LNCaP clone FGC (cell line): ENCODE results near the gene TRAF5.

ENCODE experiments used
- DNase-seq: peaks from one replicate; pipeline ENCODE4 v3.0.0-alpha.2; 2011; ENCODE audit warnings: low read depth
- H3K4me3 ChIP-seq: 2 replicates; pipeline ENCODE4 v1.5.1; 2011; ENCODE audit warnings: mild to moderate bottlenecking, low read depth, low read length, control low read depth
- CTCF ChIP-seq: IDR thresholded peaks from 2 replicates; pipeline ENCODE4 v1.5.1; 2012; ENCODE audit warnings: mild to moderate bottlenecking; ENCODE audit not compliant: control insufficient read depth, insufficient read depth; ENCODE audit errors: extremely low read depth

Gene TRAF5

DNA sequence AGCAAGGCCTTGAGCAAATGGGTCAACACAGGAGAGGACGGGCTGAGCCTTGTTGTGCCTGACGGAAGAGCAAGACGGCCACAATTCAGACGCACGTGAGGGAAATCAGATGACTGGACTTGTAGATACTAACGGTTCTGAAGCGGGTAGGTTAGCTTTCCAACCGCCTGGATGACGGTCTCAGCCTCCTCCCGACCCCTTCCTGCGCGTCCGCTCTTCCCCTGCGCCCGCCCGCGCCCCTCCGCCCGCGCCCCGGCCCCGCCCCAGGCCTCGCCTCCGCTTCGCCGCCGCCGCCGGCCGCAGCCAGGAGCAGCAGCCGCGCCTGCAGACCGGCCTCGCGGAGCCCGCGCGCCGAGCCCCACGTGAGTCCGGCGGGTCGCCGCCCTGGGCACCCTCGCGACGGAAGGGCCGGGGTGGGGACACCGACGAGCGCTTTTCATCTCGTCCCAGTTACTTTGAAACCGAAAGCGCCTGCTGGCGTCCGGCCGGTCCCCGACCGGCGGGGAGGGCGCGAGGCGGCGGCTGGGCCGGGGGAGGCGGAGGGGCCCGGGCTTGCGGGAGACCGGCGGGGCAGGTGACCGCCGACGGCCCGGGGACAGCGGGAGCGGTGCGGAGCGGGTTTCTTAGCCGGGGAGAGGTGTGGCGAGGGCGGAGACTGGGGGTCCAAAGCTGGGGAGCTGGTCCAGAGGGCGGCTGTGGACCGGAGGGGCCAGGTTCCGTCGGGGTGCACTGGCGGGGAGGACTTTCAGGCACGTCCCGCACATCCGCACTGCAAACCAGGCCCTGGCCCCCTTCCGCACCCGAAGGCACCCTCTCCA, at the start of gene TRAF5:
Gene TRAF5, plus strand, starts transcription at position 306 of the 818 bp plus-strand sequence. CDS start 26,407 bp downstream, outside the sequence.
- TF ChIP-seq CTCF: no peak
- no peak for DNase-seq
- peak within 1 kb of the TSS; percentile 42 for H3K4me3 ChIP-seq

GRCh38 chr1:211279340-211279739, 47.3 kb upstream of the TRAF5 start:
- no peak overlapping the region for H3K4me3 ChIP-seq
- no peak for TF ChIP-seq CTCF
- no peak for DNase-seq

DNA sequence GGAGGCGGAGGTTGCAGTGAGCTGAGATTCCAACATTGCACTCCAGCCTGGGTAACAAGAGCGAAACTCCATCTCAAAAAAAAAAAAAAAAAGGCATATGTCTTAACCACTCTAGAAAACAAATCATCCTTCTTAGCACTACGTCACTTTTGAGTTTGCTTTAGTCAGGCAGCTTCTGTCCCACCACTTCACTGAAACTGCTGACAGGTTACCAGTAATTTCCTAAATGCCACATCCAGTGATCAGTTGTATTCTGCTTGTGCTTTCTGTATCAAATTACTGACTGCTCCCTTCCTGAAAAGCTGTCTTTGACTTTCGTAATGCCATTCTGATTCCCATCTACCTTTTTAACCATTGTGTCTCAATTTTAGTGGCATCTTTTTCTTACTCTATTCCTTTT, 45.7 kb upstream of the TRAF5 start:
- no peak overlapping the region for H3K4me3 ChIP-seq
- no peak for TF ChIP-seq CTCF

GRCh38 chr1:211281320-211282022, 45.2 kb upstream of the TRAF5 start:
- DNase-seq: no peak
- TF ChIP-seq CTCF: no peak
- no peak overlapping the region for H3K4me3 ChIP-seq

More for the DNA sequence above, 45.7 kb upstream of the TRAF5 start:
- DNase-seq: no peak

DNA sequence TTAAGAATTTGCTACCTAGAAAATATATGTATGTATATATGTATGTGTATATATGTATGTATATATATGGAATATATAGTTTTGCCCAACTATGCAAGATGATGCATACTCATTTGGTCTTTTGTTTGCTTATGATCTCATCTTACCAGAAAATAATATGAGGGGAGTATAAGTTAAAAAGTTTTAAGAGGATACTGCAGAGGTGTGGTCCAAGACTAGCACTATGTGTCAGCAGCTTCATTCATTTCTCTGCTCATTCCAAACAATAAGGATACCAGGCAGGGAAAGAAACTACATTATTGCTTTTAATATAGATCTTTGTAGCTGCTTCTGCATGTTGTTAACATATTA, 44.6 kb upstream of the TRAF5 start:
- no peak for DNase-seq

GRCh38 chr1:211285196-211285595, 41.4 kb upstream of the TRAF5 start:
- no peak for TF ChIP-seq CTCF
- no peak overlapping the region for H3K4me3 ChIP-seq
- no peak for DNase-seq

More for the DNA sequence above, 44.6 kb upstream of the TRAF5 start:
- no peak for TF ChIP-seq CTCF
- H3K4me3 ChIP-seq: no peak overlapping the region
